ENCODE data around the gene DVL2.

The DVL2 gene

GRCh38 chr17:7196651-7197401 lies 37.5 kb downstream of the DVL2 start:
- CTCF ChIA-PET = interaction anchor here (0.6 to 2.1 kb wide), 2 partner anchors 19 to 987 kb away, joined by 3 to 8 read pairs; no protein-coding TSS in a partner anchor

GRCh38 chr17:7195971-7196370 lies 38.3 kb downstream of the DVL2 start:
- H3K9me3 ChIP-seq (ENCODE audit: control insufficient read depth, insufficient read depth, low read depth, low read length) = no peaks in the 10 kb centered on the region
- no peaks in the 10 kb centered on the region for H3K4me1 ChIP-seq (ENCODE audit: control insufficient read depth, insufficient read depth, low read length)
- TF ChIP-seq ZNF626 (tag by site-specific recombination; IDR thresholded peaks at IDR 0.05) = no peak
- TF ChIP-seq ZFP37 (tag by site-specific recombination; IDR thresholded peaks at IDR 0.05) = no peak
- no peak for TF ChIP-seq OSR2 (tag by site-specific recombination; IDR thresholded peaks at IDR 0.05)
- no peak for TF ChIP-seq ZNF26 (tag by site-specific recombination; IDR thresholded peaks at IDR 0.05)
- TF ChIP-seq ZNF639 (tag by site-specific recombination; IDR thresholded peaks at IDR 0.05) = no peak
- TF ChIP-seq ZNF132 (tag by site-specific recombination; IDR thresholded peaks at IDR 0.05; ENCODE audit: borderline replicate concordance) = no peak
- TF ChIP-seq ZIC2 (tag by site-specific recombination; IDR thresholded peaks at IDR 0.05) = no peak
- no peak for TF ChIP-seq ZNF48 (tag by site-specific recombination; IDR thresholded peaks at IDR 0.05)
- TF ChIP-seq PBX3 (CRISPR knock-in tag; IDR thresholded peaks at IDR 0.05) = no peak
- TF ChIP-seq FEZF1 (tag by site-specific recombination; IDR thresholded peaks at IDR 0.05) = no peak
- no peak for TF ChIP-seq SP7 (tag by site-specific recombination; IDR thresholded peaks at IDR 0.05)
- no peak for TF ChIP-seq ZFP41 (tag by site-specific recombination; IDR thresholded peaks at IDR 0.05; ENCODE audit: borderline replicate concordance)
- ChIA-PET POLR2A (interaction anchor here (0.6 kb wide), 1 partner anchor 239 kb away, joined by 4 read pairs; no protein-coding TSS in a partner anchor), CTCF (interaction anchor here (0.6 to 2.1 kb wide), 2 partner anchors 18 to 988 kb away, joined by 3 to 8 read pairs; no protein-coding TSS in a partner anchor)
- H3K4me3 ChIP-seq (ENCODE audit: low read depth, low read length) = no peak overlapping the region
- no peak overlapping the region for H3K27ac ChIP-seq (ENCODE audit: extremely low read depth, low read depth, low read length)
- peaks cover 12 to 56% of the 10 kb centered on the region in 2 experiments; a peak in 2 of 3 replicates for H3K36me3 ChIP-seq (ENCODE audit: control insufficient read depth in 2 of 2, insufficient read depth in 1 of 2, low read length in 2 of 2)

More at GRCh38 chr17:7196651-7197401, 37.5 kb downstream of the DVL2 start:
- Histone ChIP-seq H3K4me1 (ENCODE audit: control insufficient read depth, insufficient read depth, low read length) (no peaks in the 10 kb centered on the region), H3K36me3 (ENCODE audit: control insufficient read depth in 2 of 2, insufficient read depth in 1 of 2, low read length in 2 of 2) (peaks cover 12 to 55% of the 10 kb centered on the region in 2 experiments; a peak in 2 of 3 replicates), H3K27ac (ENCODE audit: extremely low read depth, low read depth, low read length) (no peak overlapping the region), H3K9me3 (ENCODE audit: control insufficient read depth, insufficient read depth, low read depth, low read length) (no peaks in the 10 kb centered on the region), H3K4me3 (ENCODE audit: low read depth, low read length) (no peak overlapping the region)
- TF ChIP-seq ZNF629 (tag by site-specific recombination; IDR thresholded peaks at IDR 0.05) (0 out of 2 replicates have a peak, but pooled peaks have one; percentile 22), ZNF654 (tag by site-specific recombination; IDR thresholded peaks at IDR 0.05; ENCODE audit: low read depth) (no peak), ZFP69B (tag by site-specific recombination; IDR thresholded peaks at IDR 0.05) (no peak), ZNF791 (tag by site-specific recombination; IDR thresholded peaks at IDR 0.05) (no peak), REPIN1 (tag by site-specific recombination; IDR thresholded peaks at IDR 0.05; ENCODE audit: low read depth) (no peak)
- POLR2A ChIA-PET = interaction anchor here (0.6 kb wide), 1 partner anchor 238 kb away, joined by 4 read pairs; no protein-coding TSS in a partner anchor

Measured in HEK293 (cell line).